ENCODE data around the gene QSER1. TPM values are rescaled to one million over a fixed set of nuclear protein-coding genes. Genes with fewer than 3 reads are reported as not detected.

The QSER1 gene
- 50.9 and 63.8 TPM in 2 replicates for total RNA-seq

DNA sequence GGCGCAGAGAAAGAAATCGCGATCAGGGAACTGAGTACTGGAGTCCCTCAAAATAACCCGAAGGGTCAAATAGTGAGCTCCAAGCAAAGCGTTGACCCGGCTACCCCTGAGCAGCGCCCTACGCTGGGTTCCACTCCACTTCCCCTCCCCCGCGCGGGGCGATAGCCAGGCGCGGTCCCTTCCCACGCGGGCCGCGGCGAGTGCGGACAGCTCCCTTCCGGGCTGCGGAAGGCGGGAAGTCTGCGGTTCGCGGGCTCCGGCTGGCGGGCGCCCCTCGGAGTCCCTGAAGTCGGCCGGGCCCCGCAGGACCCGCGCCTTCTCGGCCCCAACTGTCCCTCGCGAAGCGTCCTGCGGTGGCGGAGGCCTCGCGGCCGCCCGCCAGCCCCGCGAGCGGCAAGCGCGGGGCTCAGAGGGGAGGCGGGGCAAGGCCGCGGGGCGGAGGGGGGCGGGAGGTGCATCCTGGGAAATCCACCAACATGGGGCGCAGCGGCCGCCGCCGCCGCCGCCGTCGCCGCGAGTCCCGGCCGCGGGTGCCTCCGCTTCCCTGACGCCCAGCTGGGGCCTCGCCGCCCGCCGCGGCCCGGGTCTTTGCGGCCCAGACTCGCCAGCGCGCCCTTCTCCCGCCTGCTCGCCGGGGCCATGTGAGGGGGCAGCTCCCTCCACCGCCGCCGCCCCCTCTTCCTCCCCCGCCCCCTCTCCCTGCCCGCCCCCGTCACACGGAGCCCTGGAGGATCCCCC is at the start of gene QSER1:
Gene QSER1 (plus strand): TSS at position 457 of the 738 bp plus-strand sequence. CDS start 315 bp downstream, outside the sequence.

DNA sequence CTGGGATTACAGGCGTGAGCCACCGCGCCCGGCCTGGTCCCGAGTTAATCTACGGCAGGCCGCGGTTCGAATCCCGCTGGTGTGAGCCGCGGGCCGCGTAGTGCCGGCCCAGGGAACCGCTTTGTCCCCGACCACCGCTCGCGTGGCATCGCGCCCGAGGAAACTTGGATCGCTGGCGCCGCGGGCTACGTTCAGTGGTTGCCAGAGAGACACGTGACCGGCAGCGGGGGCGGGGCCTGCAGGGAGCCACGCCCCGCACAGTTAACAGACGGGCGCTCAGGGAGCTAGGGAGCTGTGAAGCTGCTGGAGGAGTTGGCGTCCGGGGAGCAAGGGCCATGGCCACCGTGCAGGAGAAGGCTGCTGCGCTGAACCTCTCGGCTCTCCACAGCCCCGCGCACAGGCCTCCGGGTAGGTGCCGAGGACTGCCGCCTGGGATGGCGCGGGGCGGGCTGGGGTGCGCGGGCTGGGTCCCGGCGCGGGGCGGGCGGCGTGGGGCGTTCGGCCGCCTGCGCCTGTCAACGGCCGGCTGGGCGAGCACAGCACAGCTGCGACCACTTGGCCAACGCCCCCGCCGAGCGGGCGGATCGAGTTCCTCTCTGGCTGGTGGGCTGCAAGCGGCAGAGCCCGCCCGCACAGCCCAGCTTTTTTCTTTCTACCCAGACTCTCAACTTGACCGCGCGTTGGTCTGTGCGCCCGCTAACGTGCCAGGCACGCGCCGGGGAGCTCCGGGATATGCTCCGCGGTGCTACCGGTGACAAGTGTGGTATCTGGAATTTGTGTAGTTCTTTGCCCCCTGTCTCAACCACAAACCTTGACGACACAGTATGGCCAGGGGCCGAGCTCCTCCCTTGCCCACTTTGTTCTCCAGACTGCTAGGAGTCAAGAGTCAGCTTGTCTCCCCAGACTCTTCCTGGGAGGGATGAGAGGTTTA is 123.3 kb downstream of the QSER1 start, which contains the start of gene DEPDC7:
Gene DEPDC7 (plus strand): TSS at position 258 of the 931 bp plus-strand sequence. CDS start 78 bp downstream, at position 336.

Small RNA genes within 50 kb of the gene (small RNA-seq; reads per million reads assigned to genes)
- not detected for gene RF00019

Other genes starting within 250 kb of the QSER1 start
- gene CCDC73, start 98.1 kb upstream of the QSER1 start, total RNA-seq, result not detected in 2 replicates
- 0.27 and 0.43 TPM in 2 replicates for gene PRRG4, start 62.9 kb upstream of the QSER1 start, total RNA-seq
- gene DEPDC7, start 123.1 kb downstream of the QSER1 start, total RNA-seq, result 0.14 and 0.66 TPM in 2 replicates
- 23.9 and 27.0 TPM in 2 replicates for gene TCP11L1, start 146.8 kb downstream of the QSER1 start, total RNA-seq